Measurements from ENCODE around the gene ARID1A.

- TF ChIP-seq CTCF (conservative IDR thresholded peaks at IDR 0.05; ENCODE audit: low read length) (no peak), EZH2phosphoT487 (IDR thresholded peaks at IDR 0.05; ENCODE audit: borderline replicate concordance) (no peak)
These were observed 6.8 kb downstream of the ARID1A start for GRCh38 chr1:26702680-26703038.
